ENCODE measurements around the gene CHD5.

CHD5 gene

DNA sequence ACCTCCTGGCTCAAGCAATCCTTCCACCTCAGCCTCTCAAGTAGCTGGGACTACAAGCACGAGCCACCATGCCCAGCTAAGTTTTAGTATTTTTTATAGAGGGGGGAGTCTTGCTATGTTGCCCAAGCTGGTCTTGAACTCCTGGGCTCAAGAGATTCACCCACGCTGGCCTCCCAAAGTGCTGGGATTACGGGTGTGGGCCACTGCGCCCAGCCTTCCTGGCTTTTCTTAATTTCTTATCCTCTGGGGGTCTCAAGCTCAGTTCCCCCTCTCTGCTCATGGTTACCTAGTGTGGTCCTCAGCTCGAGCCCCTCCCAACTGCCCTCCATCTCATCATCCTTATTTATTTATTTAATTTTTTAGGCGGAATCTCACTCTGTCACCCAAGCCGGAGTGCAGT is 22.1 kb upstream of the CHD5 start:
- no peak for DNase-seq
- Histone ChIP-seq H2AFZ (ENCODE audit: low read length) (no peak overlapping the region), H3K27me3 (replicated peaks; ENCODE audit: insufficient read depth, low read length) (peaks cover 17% of the 10 kb centered on the region), H3K79me2 (ENCODE audit: low read length) (peaks cover 22% of the 10 kb centered on the region), H3K4me2 (ENCODE audit: low read depth, low read length) (no peak overlapping the region), H3K9ac (ENCODE audit: low read length) (no peak overlapping the region), H3K36me3 (replicated peaks; ENCODE audit: insufficient read depth, low read length) (no peaks in the 10 kb centered on the region; the same call in 1 of the 2 replicates), H3K9me2 (replicated peaks; ENCODE audit: insufficient read depth, low read length) (no peaks in the 10 kb centered on the region), H3K27ac (ENCODE audit: low read length) (no peak overlapping the region), H3K4me3 (ENCODE audit: low read length) (no peak overlapping the region), H3K9me3 (replicated peaks; ENCODE audit: insufficient read depth, low read length) (no peaks in the 10 kb centered on the region), H3F3A (ENCODE audit: insufficient read depth, low read length) (no peaks in the 10 kb centered on the region), H4K20me1 (ENCODE audit: insufficient read depth, low read length) (0 out of 2 replicates have a peak, but pooled peaks cover 9% of the 10 kb centered on the region), H3K4me1 (ENCODE audit: low read length) (peaks cover 18% of the 10 kb centered on the region)
- TF ChIP-seq EZH2 (optimal IDR thresholded peaks at IDR 0.05; ENCODE audit: low read depth, low read length) (no peak), EZH2phosphoT487 (IDR thresholded peaks at IDR 0.05; ENCODE audit: low read length) (no peak)
- TF ChIP-seq, protein P1, sequence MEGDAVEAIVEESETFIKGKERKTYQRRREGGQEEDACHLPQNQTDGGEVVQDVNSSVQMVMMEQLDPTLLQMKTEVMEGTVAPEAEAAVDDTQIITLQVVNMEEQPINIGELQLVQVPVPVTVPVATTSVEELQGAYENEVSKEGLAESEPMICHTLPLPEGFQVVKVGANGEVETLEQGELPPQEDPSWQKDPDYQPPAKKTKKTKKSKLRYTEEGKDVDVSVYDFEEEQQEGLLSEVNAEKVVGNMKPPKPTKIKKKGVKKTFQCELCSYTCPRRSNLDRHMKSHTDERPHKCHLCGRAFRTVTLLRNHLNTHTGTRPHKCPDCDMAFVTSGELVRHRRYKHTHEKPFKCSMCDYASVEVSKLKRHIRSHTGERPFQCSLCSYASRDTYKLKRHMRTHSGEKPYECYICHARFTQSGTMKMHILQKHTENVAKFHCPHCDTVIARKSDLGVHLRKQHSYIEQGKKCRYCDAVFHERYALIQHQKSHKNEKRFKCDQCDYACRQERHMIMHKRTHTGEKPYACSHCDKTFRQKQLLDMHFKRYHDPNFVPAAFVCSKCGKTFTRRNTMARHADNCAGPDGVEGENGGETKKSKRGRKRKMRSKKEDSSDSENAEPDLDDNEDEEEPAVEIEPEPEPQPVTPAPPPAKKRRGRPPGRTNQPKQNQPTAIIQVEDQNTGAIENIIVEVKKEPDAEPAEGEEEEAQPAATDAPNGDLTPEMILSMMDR (IDR thresholded peaks at IDR 0.05; ENCODE audit: low read length) = no peak

DNA sequence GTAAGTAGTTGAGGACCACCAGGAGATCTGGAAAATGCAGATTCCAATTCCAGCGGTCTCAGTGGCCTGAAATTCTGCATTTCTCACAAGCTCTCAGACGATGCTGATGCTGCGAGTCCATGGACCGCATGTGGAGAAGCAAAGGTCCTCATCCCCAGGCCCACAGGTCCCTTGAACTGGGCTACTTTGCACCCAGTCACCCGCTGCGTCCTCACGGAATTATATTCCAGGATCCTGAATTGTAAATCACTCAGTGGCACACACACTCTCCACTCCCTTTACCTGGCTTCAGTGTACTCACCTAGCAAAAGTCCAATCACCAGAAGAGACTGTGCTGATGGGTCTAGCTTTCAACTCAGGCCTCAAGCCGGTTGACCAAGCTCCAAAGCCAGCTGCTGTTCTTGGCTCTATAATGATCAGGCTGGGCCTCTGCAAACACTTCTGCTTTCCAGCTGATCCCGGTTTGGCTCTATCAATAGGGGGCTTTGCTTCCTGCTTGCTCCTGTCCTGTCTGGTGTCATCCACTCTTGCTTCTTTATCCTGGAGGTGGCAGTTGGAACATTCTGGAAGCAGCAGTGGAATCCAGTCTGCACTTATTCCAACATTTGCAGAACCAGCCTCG is 20.2 kb upstream of the CHD5 start:
- Histone ChIP-seq H4K20me1 (ENCODE audit: insufficient read depth, low read length) (0 out of 2 replicates have a peak, but pooled peaks cover 9% of the 10 kb centered on the region), H3K9me3 (replicated peaks; ENCODE audit: insufficient read depth, low read length) (no peaks in the 10 kb centered on the region), H3K4me1 (ENCODE audit: low read length) (peaks cover 19% of the 10 kb centered on the region), H3K36me3 (replicated peaks; ENCODE audit: insufficient read depth, low read length) (no peaks in the 10 kb centered on the region; the same call in 1 of the 2 replicates), H3K27ac (ENCODE audit: low read length) (0 out of 2 replicates have a peak overlapping the region, but pooled peaks have one; percentile 36), H3K27me3 (replicated peaks; ENCODE audit: insufficient read depth, low read length) (no peaks in the 10 kb centered on the region), H3K4me2 (ENCODE audit: low read depth, low read length) (peak overlapping the region; percentile 56), H3K4me3 (ENCODE audit: low read length) (peak overlapping the region; percentile 97), H3K9ac (ENCODE audit: low read length) (peak overlapping the region; percentile 98; the same call in 1 of the 2 replicates), H3F3A (ENCODE audit: insufficient read depth, low read length) (no peaks in the 10 kb centered on the region), H3K9me2 (replicated peaks; ENCODE audit: insufficient read depth, low read length) (no peaks in the 10 kb centered on the region), H2AFZ (ENCODE audit: low read length) (peak overlapping the region; percentile 92), H3K79me2 (ENCODE audit: low read length) (peaks cover 41% of the 10 kb centered on the region)
- DNase-seq = no peak
- TF ChIP-seq EZH2phosphoT487 (IDR thresholded peaks at IDR 0.05; ENCODE audit: low read length) (no peak), EZH2 (optimal IDR thresholded peaks at IDR 0.05; ENCODE audit: low read depth, low read length) (no peak)
- TF ChIP-seq, protein P1 (IDR thresholded peaks at IDR 0.05; ENCODE audit: low read length) = no peak

DNA sequence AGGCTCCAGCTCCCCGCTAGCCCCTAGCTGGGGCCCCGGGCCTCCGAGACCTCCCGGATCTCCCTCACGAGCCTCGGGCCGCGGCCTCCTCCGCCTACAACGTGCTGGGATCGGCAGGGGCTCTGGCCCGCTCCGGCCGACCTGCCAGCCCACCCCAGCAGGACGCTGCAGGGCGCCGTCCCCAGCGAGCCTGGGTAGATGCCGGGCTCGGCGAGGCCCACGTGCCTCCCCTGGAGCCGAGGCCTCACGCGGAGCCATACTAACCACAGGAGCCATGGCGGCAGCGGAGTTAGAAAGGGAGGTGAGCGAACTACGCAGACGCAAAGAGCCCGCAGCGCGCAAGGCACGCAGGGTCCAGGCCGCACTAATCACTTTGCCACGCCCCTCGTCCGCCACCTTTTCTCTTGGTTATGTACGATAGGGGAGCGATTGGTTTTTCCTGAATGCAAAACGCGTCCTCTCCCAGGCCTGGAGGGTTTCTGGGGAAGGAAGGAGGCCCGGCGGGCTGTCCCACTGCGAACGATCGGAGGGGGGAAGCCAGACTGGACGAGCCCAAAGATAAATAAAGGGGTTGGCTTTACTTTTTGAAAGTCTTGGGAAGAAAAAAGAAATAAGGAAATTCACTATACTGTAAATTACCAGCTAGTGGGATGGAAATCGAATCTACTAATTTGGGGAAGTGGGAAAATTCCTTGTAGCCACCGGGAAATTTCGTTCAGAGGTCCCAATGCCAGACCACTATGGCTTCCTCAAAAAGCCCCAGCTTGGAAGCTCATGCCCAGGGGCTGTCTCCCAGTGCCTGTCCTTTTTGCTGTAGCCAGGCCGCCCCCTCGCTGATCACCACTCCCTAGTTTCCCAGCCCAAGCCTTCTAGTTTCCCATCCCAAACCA is 19.4 kb upstream of the CHD5 start, which contains the start of gene RPL22:
RPL22 (minus strand) TSS at position 298 of the 890 bp plus-strand sequence; CDS start at position 276, 22 bp downstream.
- Histone ChIP-seq H3F3A (ENCODE audit: insufficient read depth, low read length) (no peaks in the 10 kb centered on the region), H2AFZ (ENCODE audit: low read length) (peak within 1 kb of the TSS; percentile 92), H3K4me2 (ENCODE audit: low read depth, low read length) (peak within 1 kb of the TSS; percentile 85), H3K4me1 (ENCODE audit: low read length) (peaks cover 19% of the 10 kb centered on the region), H3K36me3 (replicated peaks; ENCODE audit: insufficient read depth, low read length) (peaks cover 1% of the 10 kb centered on the region), H3K9ac (ENCODE audit: low read length) (peak within 1 kb of the TSS; percentile 98), H3K27ac (ENCODE audit: low read length) (peak within 1 kb of the TSS; percentile 44; the same call in 1 of the 2 replicates), H3K4me3 (ENCODE audit: low read length) (peak within 1 kb of the TSS; percentile 97), H3K79me2 (ENCODE audit: low read length) (peaks cover 47% of the 10 kb centered on the region), H3K9me2 (replicated peaks; ENCODE audit: insufficient read depth, low read length) (no peaks in the 10 kb centered on the region), H3K9me3 (replicated peaks; ENCODE audit: insufficient read depth, low read length) (no peaks in the 10 kb centered on the region), H3K27me3 (replicated peaks; ENCODE audit: insufficient read depth, low read length) (no peaks in the 10 kb centered on the region), H4K20me1 (ENCODE audit: insufficient read depth, low read length) (0 out of 2 replicates have a peak, but pooled peaks cover 9% of the 10 kb centered on the region)
- DNase-seq = peak; percentile 99
- TF ChIP-seq, protein P1 (IDR thresholded peaks at IDR 0.05; ENCODE audit: low read length) = no peak
- TF ChIP-seq EZH2phosphoT487 (IDR thresholded peaks at IDR 0.05; ENCODE audit: low read length) (no peak), EZH2 (optimal IDR thresholded peaks at IDR 0.05; ENCODE audit: low read depth, low read length) (no peak)

Measured in MM.1S (cell line).